Smooth muscle cell (in vitro differentiated cells): ENCODE data around the gene SRPK3. TPM values are rescaled to one million over a fixed set of nuclear protein-coding genes. Genes with fewer than 3 reads are reported as not detected.

ENCODE experiments used
- DNase-seq: peaks from one replicate; lab custom pipeline; 2025; ENCODE audit not compliant: unreplicated experiment; lab: John Stamatoyannopoulos, UW
- H2AFZ ChIP-seq: fragments of 200-600 bp; sonication (generic); 2 replicates; pipeline ENCODE4 v1.6.0; 2016; ENCODE audit warnings: antibody characterized with exemption, low read depth, mild to moderate bottlenecking
- H3F3A ChIP-seq: fragments of 200-600 bp; sonication (generic); 2 replicates; pipeline ENCODE4 v1.6.0; 2017; ENCODE audit warnings: antibody characterized with exemption, low read depth
- H3K27ac ChIP-seq: fragments of 200-600 bp; sonication (generic); 2 replicates; pipeline ENCODE4 v1.5.1; 2016; ENCODE audit warnings: low read depth, mild to moderate bottlenecking
- H3K27me3 ChIP-seq: fragments of 200-600 bp; sonication (generic); 2 replicates; pipeline ENCODE4 v1.6.1; 2016; ENCODE audit warnings: low read depth, mild to moderate bottlenecking
- H3K36me3 ChIP-seq: fragments of 200-600 bp; sonication (generic); 2 replicates; pipeline ENCODE4 v1.5.1; 2016; ENCODE audit warnings: low read depth
- H3K4me1 ChIP-seq: fragments of 200-600 bp; sonication (generic); 2 replicates; pipeline ENCODE4 v1.5.1; 2016; ENCODE audit warnings: low read depth
- H3K4me2 ChIP-seq: fragments of 200-600 bp; sonication (generic); 2 replicates; pipeline ENCODE4 v1.6.0; 2016; ENCODE audit warnings: mild to moderate bottlenecking
- H3K4me3 ChIP-seq: fragments of 200-600 bp; sonication (generic); 2 replicates; pipeline ENCODE4 v1.5.1; 2016; ENCODE audit warnings: mild to moderate bottlenecking
- H3K79me2 ChIP-seq: fragments of 200-600 bp; sonication (generic); 2 replicates; pipeline ENCODE4 v1.6.0; 2016; ENCODE audit warnings: low read depth, mild to moderate bottlenecking
- H3K9ac ChIP-seq: fragments of 200-600 bp; sonication (generic); 2 replicates; pipeline ENCODE4 v1.6.0; 2016; ENCODE audit warnings: low read depth
- H3K9me3 ChIP-seq: fragments of 200-600 bp; sonication (generic); replicated peaks from 2 replicates; pipeline ENCODE4 v1.5.1; 2016; ENCODE audit warnings: low read depth
- H4K20me1 ChIP-seq: fragments of 200-600 bp; sonication (generic); 2 replicates; pipeline ENCODE4 v1.6.0; 2016; ENCODE audit warnings: low read depth
- WGBS: methylation state at CpG from one replicate; pipeline ENCODE4 v1.1.7; 2016; ENCODE audit warnings: low lambda C conversion rate; 5-methylcytosine and 5-hydroxymethylcytosine counted together
- polyA plus RNA-seq: library from polyadenylated mRNA; unstranded; fragments of >200 nt; fragmentation: Nextera tagmentation; extraction: Ambion mirVana; gene quantifications from 2 replicates; pipeline ENCODE4 v1.2.1, GENCODE V29; 2016
- total RNA-seq: library from RNA; depleted of rRNA; stranded (reverse); fragments of >200 nt; gene quantifications from 2 replicates; pipeline ENCODE4 v1.2.3, GENCODE V29; 2014
- TF ChIP-seq, protein P1 (sequence below): fragments of 200-600 bp; sonication (generic); IDR thresholded peaks from 2 replicates; pipeline ENCODE4 v1.5.1; 2017; ENCODE audit warnings: borderline replicate concordance, mild to moderate bottlenecking, antibody characterized with exemption; ENCODE audit not compliant: insufficient read depth, poor library complexity, severe bottlenecking

SRPK3 gene
- total and polyA plus RNA-seq, 2 experiments from 2014 or later = 0.05 TPM; not detected in 1

DNA sequence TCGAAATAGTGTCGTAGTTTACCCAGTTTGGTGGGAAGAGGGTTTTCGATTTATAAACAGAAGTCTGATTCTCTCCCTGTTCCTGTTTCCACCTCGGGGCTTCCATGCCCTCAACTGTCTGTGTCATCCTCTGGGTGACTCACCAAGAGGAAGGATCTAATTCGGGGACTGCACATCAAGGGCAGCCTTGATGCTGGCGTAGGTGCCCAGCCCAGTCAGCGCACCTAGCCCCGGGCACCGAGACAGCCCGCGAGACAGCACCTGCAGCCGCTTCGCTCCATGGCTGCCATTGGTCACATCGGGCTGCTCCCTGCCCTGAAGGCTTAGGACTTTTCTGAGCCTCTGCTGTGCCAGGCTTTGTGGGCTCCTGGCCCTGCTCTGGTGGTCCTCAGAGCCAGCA lies 48.4 kb upstream of the SRPK3 start:
- Histone ChIP-seq H3K27ac (no peak overlapping the region), H3K79me2 (peaks cover 7% of the 10 kb centered on the region), H3K9ac (no peak overlapping the region), H3K4me2 (no peak overlapping the region), H3K9me3 (no peaks in the 10 kb centered on the region), H3F3A (no peaks in the 10 kb centered on the region), H4K20me1 (no peaks in the 10 kb centered on the region), H2AFZ (no peak overlapping the region), H3K4me1 (no peaks in the 10 kb centered on the region), H3K27me3 (no peaks in the 10 kb centered on the region), H3K36me3 (no peaks in the 10 kb centered on the region), H3K4me3 (no peak overlapping the region)
- 85% methylated on average over 13 of the region's 14 CpGs for WGBS
- TF ChIP-seq, protein P1, sequence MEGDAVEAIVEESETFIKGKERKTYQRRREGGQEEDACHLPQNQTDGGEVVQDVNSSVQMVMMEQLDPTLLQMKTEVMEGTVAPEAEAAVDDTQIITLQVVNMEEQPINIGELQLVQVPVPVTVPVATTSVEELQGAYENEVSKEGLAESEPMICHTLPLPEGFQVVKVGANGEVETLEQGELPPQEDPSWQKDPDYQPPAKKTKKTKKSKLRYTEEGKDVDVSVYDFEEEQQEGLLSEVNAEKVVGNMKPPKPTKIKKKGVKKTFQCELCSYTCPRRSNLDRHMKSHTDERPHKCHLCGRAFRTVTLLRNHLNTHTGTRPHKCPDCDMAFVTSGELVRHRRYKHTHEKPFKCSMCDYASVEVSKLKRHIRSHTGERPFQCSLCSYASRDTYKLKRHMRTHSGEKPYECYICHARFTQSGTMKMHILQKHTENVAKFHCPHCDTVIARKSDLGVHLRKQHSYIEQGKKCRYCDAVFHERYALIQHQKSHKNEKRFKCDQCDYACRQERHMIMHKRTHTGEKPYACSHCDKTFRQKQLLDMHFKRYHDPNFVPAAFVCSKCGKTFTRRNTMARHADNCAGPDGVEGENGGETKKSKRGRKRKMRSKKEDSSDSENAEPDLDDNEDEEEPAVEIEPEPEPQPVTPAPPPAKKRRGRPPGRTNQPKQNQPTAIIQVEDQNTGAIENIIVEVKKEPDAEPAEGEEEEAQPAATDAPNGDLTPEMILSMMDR = no peak
- no peak for DNase-seq

- H3K4me3 ChIP-seq = no peak overlapping the region
- H3K27ac ChIP-seq = no peak overlapping the region
- no peaks in the 10 kb centered on the region for H3F3A ChIP-seq
- WGBS = 78% methylated on average over 14 of the region's 15 CpGs
- H3K9ac ChIP-seq = no peak overlapping the region
- no peak overlapping the region for H3K4me2 ChIP-seq
- H3K36me3 ChIP-seq = no peaks in the 10 kb centered on the region
- H3K27me3 ChIP-seq = no peaks in the 10 kb centered on the region
- H4K20me1 ChIP-seq = no peaks in the 10 kb centered on the region
- H3K4me1 ChIP-seq = no peaks in the 10 kb centered on the region
- no peak overlapping the region for H2AFZ ChIP-seq
- no peaks in the 10 kb centered on the region for H3K79me2 ChIP-seq
- TF ChIP-seq, protein P1 = no peak
- no peaks in the 10 kb centered on the region for H3K9me3 ChIP-seq
- no peak for DNase-seq
Measured at GRCh38 chrX:153733651-153734240, 47.1 kb upstream of the SRPK3 start.

GRCh38 chrX:153734871-153735270 lies 46.0 kb upstream of the SRPK3 start:
- Histone ChIP-seq H3K9ac (no peak overlapping the region), H3K9me3 (no peaks in the 10 kb centered on the region), H3K27ac (no peak overlapping the region), H3K4me1 (no peaks in the 10 kb centered on the region), H3K79me2 (no peaks in the 10 kb centered on the region), H3K36me3 (no peaks in the 10 kb centered on the region), H3K27me3 (no peaks in the 10 kb centered on the region), H3F3A (no peaks in the 10 kb centered on the region), H3K4me2 (no peak overlapping the region), H2AFZ (no peak overlapping the region), H4K20me1 (no peaks in the 10 kb centered on the region), H3K4me3 (no peak overlapping the region)
- TF ChIP-seq, protein P1 = no peak
- no peak for DNase-seq
- WGBS = 79% methylated on average over 2 of the region's 2 CpGs

DNA sequence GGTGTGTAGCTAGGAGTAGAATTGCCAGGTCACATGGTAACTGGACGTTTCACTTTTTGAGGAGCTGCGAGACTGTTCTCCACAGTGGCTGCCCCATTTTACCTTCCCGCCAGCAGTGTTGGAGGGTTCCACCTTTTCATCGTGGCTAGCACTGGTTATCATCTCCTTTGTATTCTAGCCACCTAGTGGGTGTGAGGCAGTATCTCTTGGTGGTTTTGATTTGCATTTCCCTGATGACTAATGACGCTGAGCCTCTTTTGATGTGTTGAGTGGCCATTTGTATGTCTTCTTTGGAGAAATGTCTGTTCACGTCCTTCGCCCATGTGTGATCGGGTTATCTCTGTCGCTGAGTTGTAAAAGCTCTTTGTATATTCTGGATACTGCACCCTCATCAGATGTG lies 45.6 kb upstream of the SRPK3 start:
- Histone ChIP-seq H2AFZ (no peak overlapping the region), H4K20me1 (no peaks in the 10 kb centered on the region), H3K9me3 (no peaks in the 10 kb centered on the region), H3K9ac (no peak overlapping the region), H3K4me2 (no peak overlapping the region), H3K36me3 (no peaks in the 10 kb centered on the region), H3K4me3 (no peak overlapping the region), H3K27ac (no peak overlapping the region), H3F3A (no peaks in the 10 kb centered on the region), H3K4me1 (no peaks in the 10 kb centered on the region), H3K79me2 (no peaks in the 10 kb centered on the region), H3K27me3 (no peaks in the 10 kb centered on the region)
- TF ChIP-seq, protein P1 = no peak
- WGBS = 72% methylated on average over 9 of the region's 9 CpGs
- no peak for DNase-seq
